SK-N-SH treated with all-trans-retinoic acid at 6 μM for 48 hours (cell line): Measurements from ENCODE around the gene SRSF4.

Source experiments
- ATAC-seq: fragments of 200-7000 bp; cut with Tn5 transposase; 3 replicates; pipeline ENCODE4 v1.9.1; 2020; ENCODE audit warnings: mild to moderate bottlenecking, moderate library complexity
- ARNTL ChIP-seq: fragments of 450-650 bp; formaldehyde crosslinking; IDR thresholded peaks from 2 replicates; pipeline ENCODE4 v1.5.0; 2020; ENCODE audit warnings: low read depth, mild to moderate bottlenecking, moderate library complexity, borderline replicate concordance
- BACH2 ChIP-seq: fragments of 250-450 bp; sonication (Bioruptor Pico); IDR thresholded peaks from 2 replicates; pipeline ENCODE4 v1.9.0; 2021; ENCODE audit warnings: mild to moderate bottlenecking, borderline replicate concordance
- CREB5 ChIP-seq: fragments of 250-450 bp; sonication (Bioruptor Pico); IDR thresholded peaks from 2 replicates; pipeline ENCODE4 v1.5.1; 2020; ENCODE audit warnings: low read depth, mild to moderate bottlenecking, moderate library complexity
- CSDC2 ChIP-seq: fragments of 250-450 bp; sonication (Bioruptor Pico); IDR thresholded peaks from 2 replicates; pipeline ENCODE4 v1.5.0; 2020; ENCODE audit warnings: mild to moderate bottlenecking, moderate library complexity
- CSRNP3 ChIP-seq: fragments of 250-450 bp; sonication (Bioruptor Pico); IDR thresholded peaks from 2 replicates; pipeline ENCODE4 v1.5.1; 2021; ENCODE audit warnings: mild to moderate bottlenecking, moderate library complexity
- ESRRG ChIP-seq: fragments of 250-450 bp; sonication (Bioruptor Pico); IDR thresholded peaks from 2 replicates; pipeline ENCODE4 v1.6.1; 2021; ENCODE audit warnings: mild to moderate bottlenecking
- GLIS3 ChIP-seq: fragments of 250-450 bp; sonication (Bioruptor Pico); IDR thresholded peaks from 2 replicates; pipeline ENCODE4 v1.5.0; 2020; ENCODE audit warnings: mild to moderate bottlenecking, moderate library complexity
- ISL1 ChIP-seq: fragments of 250-450 bp; sonication (Bioruptor Pico); IDR thresholded peaks from 2 replicates; pipeline ENCODE4 v2.1.2; 2022; ENCODE audit warnings: mild to moderate bottlenecking, moderate library complexity
- OSR1 ChIP-seq: fragments of 250-450 bp; sonication (Bioruptor Pico); IDR thresholded peaks from 2 replicates; pipeline ENCODE4 v1.8.0; 2022; ENCODE audit warnings: moderate library complexity, mild to moderate bottlenecking, inconsistent platforms
- PATZ1 ChIP-seq: fragments of 250-450 bp; sonication (Bioruptor Pico); IDR thresholded peaks from 2 replicates; pipeline ENCODE4 v1.8.0; 2020; ENCODE audit warnings: mild to moderate bottlenecking, moderate library complexity, borderline replicate concordance
- POU6F1 ChIP-seq: fragments of 250-450 bp; sonication (Bioruptor Pico); IDR thresholded peaks from 2 replicates; pipeline ENCODE4 v1.8.0; 2021; ENCODE audit warnings: low read depth, mild to moderate bottlenecking, moderate library complexity, borderline replicate concordance
- PPARA ChIP-seq: fragments of 250-450 bp; sonication (Bioruptor Pico); IDR thresholded peaks from 2 replicates; pipeline ENCODE4 v1.5.0; 2020; ENCODE audit warnings: mild to moderate bottlenecking, borderline replicate concordance
- RARB ChIP-seq: fragments of 250-450 bp; sonication (Bioruptor Pico); IDR thresholded peaks from 2 replicates; pipeline ENCODE4 v1.8.0; 2021; ENCODE audit warnings: mild to moderate bottlenecking, moderate library complexity
- SNAI2 ChIP-seq: fragments of 250-450 bp; sonication (Bioruptor Pico); IDR thresholded peaks from 2 replicates; pipeline ENCODE4 v1.5.0; 2020; ENCODE audit warnings: mild to moderate bottlenecking, moderate library complexity
- TCF4 ChIP-seq: fragments of 250-450 bp; sonication (Bioruptor Pico); IDR thresholded peaks from 2 replicates; pipeline ENCODE4 v1.8.0; 2021; ENCODE audit warnings: mild to moderate bottlenecking, moderate library complexity, borderline replicate concordance
- TSHZ2 ChIP-seq: fragments of 250-450 bp; sonication (Bioruptor Pico); IDR thresholded peaks from 2 replicates; pipeline ENCODE4 v1.5.0; 2020; ENCODE audit warnings: mild to moderate bottlenecking, moderate library complexity
- ZC3H10 ChIP-seq: fragments of 250-450 bp; sonication (Bioruptor Pico); IDR thresholded peaks from 2 replicates; pipeline ENCODE4 v1.5.1; 2021; ENCODE audit warnings: mild to moderate bottlenecking, moderate library complexity
- ZFP3 ChIP-seq: fragments of 250-450 bp; sonication (Bioruptor Pico); IDR thresholded peaks from 2 replicates; pipeline ENCODE4 v1.5.0; 2020; ENCODE audit warnings: mild to moderate bottlenecking, moderate library complexity
- ZFP30 ChIP-seq: fragments of 450-650 bp; formaldehyde crosslinking; IDR thresholded peaks from 2 replicates; pipeline ENCODE4 v1.5.0; 2022; ENCODE audit warnings: mild to moderate bottlenecking, moderate library complexity
- ZNF565 ChIP-seq: fragments of 450-650 bp; formaldehyde crosslinking; conservative IDR thresholded peaks from 2 replicates; pipeline ENCODE4 v1.5.0; 2020; ENCODE audit warnings: low read depth, mild to moderate bottlenecking, moderate library complexity
- ZNF70 ChIP-seq: fragments of 450-650 bp; formaldehyde crosslinking; IDR thresholded peaks from 2 replicates; pipeline ENCODE4 v1.5.0; 2020; ENCODE audit warnings: mild to moderate bottlenecking, moderate library complexity
- ZNF8 ChIP-seq: fragments of 450-650 bp; formaldehyde crosslinking; IDR thresholded peaks from 2 replicates; pipeline ENCODE4 v1.5.0; 2020; ENCODE audit warnings: mild to moderate bottlenecking, moderate library complexity

Gene SRSF4

GRCh38 chr1:29169976-29170375 lies 11.7 kb downstream of the SRSF4 start:
- no peak for ATAC-seq
- TF ChIP-seq ZNF70 (no peak), SNAI2 (no peak), ZC3H10 (no peak), ZFP3 (no peak), RARB (CRISPR knock-in tag) (no peak), ISL1 (no peak), TSHZ2 (CRISPR knock-in tag) (no peak), CSRNP3 (CRISPR knock-in tag) (no peak), BACH2 (CRISPR knock-in tag) (no peak), PPARA (CRISPR knock-in tag) (no peak), ZFP30 (no peak), CREB5 (CRISPR knock-in tag) (no peak), ZNF8 (no peak), ARNTL (CRISPR knock-in tag) (no peak), TCF4 (CRISPR knock-in tag) (no peak)
- TF ChIP-seq, all 23 proteins: peak for 0

- TF ChIP-seq CSDC2 (CRISPR knock-in tag), result no peak
- TF ChIP-seq ZNF565, result no peak
- TF ChIP-seq OSR1 (CRISPR knock-in tag), result no peak
- no peak for TF ChIP-seq PPARA (CRISPR knock-in tag)
- TF ChIP-seq ZFP3, result no peak
- TF ChIP-seq CSRNP3 (CRISPR knock-in tag), result no peak
- TF ChIP-seq ARNTL (CRISPR knock-in tag), result no peak
- TF ChIP-seq PATZ1 (CRISPR knock-in tag), result no peak
- TF ChIP-seq, all 23 proteins: peak for 0
- ATAC-seq, result no peak
These were observed 13.8 kb downstream of the SRSF4 start for GRCh38 chr1:29167904-29168303.

- no peak for ATAC-seq
- TF ChIP-seq TCF4 (CRISPR knock-in tag) (no peak), ZFP3 (no peak), ZNF70 (no peak), ISL1 (no peak), POU6F1 (no peak), ESRRG (no peak), RARB (CRISPR knock-in tag) (no peak), PPARA (CRISPR knock-in tag) (no peak), CSDC2 (CRISPR knock-in tag) (no peak), GLIS3 (CRISPR knock-in tag) (no peak), ARNTL (CRISPR knock-in tag) (no peak), TSHZ2 (CRISPR knock-in tag) (no peak), CSRNP3 (CRISPR knock-in tag) (no peak), SNAI2 (no peak)
These were observed 15.3 kb downstream of the SRSF4 start for GRCh38 chr1:29166291-29166878.
